Activated naive CD4-positive, alpha-beta T cell (primary cell): ENCODE results near the gene SIRT6.
A peak's percentile ranks its signal among the peaks of the same experiment; 100 is the strongest.
"Not testable (repeated sequence)": the region's sequence is repeated elsewhere in the genome, so short reads cannot be mapped to it uniquely, and the experiment has no call there.

Experiments used
- DNase-seq, 4 experiments: peaks; one replicate each; lab custom pipeline; 2025; lab: John Stamatoyannopoulos, UW

The SIRT6 gene

GRCh38 chr19:4199699-4200293 lies 17.4 kb upstream of the SIRT6 start:
- DNase-seq = no peak

GRCh38 chr19:4198467-4199126 lies 16.2 kb upstream of the SIRT6 start:
- no peak for DNase-seq

DNA sequence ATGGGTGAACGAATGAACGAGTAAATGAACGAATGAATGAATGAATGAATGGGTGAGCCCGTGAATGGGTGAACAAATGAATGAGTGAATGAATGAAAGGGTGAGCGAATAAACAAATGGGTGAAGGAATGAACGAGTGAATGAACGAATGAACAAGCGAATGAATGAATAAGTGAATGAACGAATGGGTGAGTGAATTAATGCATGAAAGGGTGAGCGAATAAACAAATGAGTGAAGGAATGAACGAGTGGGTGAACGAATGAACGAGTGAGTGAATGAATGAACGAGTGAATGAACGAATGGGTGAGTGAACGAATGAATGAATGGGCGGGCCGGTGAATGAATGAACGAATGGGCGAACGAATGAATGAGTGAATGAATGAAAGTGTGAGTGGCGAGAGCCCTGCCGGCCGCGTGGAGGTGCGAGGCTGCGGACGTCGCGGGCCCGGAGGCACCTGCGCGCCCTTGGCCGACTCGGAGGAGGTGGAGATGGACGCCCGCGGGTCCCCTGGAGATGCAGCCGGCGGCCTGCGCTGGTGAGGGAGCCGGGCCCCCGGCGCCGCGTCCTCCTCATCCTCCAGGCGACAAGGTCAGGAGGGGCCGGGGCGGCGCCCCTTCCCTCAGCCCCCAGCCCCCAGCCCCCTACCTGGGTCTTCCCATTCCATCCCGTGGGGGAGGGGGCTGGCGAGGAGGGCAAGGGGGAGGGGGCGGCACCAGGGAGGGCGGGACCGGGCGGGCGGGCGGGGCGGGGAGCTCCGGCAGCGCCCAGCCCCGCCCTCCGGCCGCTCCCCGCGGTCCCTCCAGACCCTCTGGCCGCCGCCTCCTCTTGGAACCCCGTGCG lies 15.5 kb upstream of the SIRT6 start:
- DNase-seq = no peak

- no peak for DNase-seq
These were observed 14.9 kb upstream of the SIRT6 start for GRCh38 chr19:4197228-4197624.

GRCh38 chr19:4196587-4197148 lies 14.3 kb upstream of the SIRT6 start:
- no peak for DNase-seq

DNA sequence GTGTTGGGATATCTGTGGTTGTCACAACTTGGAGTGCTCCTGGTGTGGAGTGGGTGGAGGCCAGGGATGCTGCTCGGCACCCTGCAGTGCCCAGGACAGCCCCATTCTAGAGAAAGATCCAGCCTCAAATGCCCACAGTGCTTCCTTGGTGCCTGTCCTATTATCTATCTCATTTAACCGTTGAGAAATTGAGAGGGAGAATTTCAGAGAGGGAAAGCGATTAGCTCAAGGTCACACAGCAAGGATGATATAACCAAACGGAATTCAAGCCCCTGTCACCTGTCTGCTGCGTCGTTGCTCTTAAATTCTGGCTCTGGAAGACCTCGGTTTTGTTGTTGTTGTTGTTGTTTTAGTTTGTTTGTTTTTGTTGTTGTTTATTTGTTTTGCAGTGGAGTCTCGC lies 13.6 kb upstream of the SIRT6 start:
- DNase-seq = no peak

- DNase-seq = no peak
These were observed 12.0 kb upstream of the SIRT6 start for GRCh38 chr19:4194353-4194752.

GRCh38 chr19:4192537-4192936 lies 10.2 kb upstream of the SIRT6 start:
- DNase-seq = not testable (repeated sequence)

DNA sequence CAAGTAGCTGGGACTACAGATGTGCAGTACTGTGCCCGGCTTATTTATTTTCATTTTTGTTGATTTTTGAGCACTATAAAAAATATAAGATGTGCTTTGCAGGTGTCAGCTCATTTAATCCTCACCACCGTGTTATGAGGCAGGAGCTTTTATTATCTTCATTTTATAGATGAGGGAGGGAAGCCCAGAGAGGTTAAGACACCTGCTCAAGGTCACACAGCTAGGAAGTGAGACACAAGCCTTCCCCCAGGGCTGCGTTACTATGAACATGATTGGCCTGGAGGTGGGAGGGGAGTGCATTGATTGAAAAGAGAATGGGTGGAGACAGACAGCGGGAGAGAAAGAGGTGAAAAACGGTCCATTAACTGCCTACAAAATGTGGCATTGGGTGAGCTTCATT lies 7.3 kb upstream of the SIRT6 start:
- no peak for DNase-seq

DNA sequence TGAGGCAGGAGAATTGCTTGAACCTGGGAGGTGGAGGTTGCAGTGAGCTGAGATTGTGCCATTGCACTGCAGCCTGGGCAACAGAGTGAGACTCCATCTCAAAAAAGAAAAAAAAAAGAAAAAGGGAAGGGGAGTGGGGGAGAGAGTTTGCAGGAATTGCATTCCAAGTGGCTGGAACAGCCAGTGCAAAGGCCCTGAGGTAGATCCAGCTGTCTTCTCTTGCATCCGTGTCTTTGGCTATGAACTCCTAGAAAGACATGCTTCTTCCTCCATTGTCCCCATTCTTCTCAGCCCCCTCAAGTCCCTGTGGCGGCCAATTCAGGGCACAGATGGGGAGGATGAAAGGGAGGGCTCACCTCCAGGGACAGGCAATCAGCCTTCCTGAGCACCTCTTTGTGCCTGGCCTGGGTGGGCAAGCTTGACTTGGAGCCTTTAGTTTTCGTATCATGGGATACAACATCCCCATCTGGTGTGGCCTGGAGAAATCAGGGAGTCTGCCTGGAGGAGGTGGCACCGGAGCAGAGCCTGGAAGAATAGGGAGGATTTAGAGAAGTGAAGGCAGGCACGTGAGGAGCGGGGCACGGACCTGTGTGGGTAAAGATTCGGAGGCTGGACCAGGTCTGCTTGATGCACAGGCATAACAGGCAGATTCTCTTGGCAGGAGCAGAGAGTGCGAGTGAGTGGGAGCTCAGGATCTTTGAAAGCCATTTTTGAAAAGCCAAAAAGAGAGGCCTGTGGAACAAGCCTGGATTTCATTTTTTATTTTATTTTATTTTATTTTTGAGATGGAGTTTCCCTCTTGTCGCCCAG lies 5.2 kb upstream of the SIRT6 start:
- no peak for DNase-seq

GRCh38 chr19:4186087-4186993 lies 4.0 kb upstream of the SIRT6 start:
- peak; percentile 41 to 63 (median 53) for DNase-seq

DNA sequence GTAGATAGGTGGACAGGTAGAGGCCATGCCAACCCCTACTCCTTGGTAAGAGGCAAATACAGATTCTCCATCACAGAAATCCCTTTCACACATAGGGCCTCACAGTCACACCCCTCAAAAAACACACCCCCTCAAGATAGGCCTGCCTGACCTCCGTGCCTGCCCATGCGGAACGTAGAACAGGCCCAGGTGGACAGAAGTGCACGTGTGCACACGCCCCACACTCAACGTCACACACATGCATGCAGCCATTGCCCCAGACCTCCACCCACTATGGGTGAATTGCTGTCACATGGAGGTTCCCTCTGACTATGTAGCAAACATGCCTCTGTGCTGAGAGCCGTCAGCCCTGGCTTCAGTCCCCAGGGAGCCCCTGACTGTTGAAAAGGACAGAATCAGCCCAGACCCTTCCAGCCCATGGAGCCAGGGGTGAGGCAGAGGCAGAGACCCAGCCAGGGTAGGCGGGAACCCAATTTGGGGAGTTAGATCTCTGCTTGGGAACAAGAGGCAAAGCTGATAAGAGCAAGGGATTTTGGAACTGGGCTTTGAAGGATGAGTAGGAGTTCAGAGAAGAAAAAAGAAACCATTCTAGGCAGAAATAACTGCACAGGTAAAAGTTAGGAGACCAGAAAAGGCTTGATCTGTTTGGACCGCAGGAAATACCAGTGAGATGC lies 3.2 kb upstream of the SIRT6 start:
- no peak for DNase-seq

DNA sequence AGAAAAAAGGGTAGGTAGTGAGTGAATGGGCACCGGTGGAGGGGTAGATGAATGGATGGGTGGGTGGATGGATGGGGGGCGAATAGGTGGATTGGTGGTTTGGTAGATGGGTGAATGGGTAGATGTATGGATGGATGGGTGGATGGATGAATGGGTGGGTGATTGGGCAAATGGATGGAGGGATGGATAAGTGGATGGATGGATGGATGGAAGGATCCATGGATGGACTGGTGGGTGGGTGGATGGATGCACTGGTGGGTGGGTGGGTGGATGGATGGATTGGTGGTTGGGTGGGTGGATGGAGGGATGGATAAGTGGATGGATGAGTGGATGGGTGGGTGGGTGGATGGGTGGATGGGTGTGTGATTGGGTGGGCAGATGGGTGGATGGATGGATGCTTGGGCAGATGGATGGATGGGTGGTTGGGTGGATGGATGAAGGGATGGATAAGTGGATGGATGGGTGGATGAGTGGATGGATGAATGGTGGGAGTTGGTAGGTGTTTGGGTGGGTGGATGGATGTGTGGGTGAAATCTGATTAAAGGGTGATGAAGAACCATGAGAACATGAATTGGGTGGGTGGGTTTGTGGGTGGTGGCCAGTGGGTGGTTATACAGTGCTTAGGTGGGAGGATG lies 2.5 kb upstream of the SIRT6 start:
- no peak for DNase-seq

GRCh38 chr19:4183967-4184717 lies 1.8 kb upstream of the SIRT6 start:
- DNase-seq = no peak

DNA sequence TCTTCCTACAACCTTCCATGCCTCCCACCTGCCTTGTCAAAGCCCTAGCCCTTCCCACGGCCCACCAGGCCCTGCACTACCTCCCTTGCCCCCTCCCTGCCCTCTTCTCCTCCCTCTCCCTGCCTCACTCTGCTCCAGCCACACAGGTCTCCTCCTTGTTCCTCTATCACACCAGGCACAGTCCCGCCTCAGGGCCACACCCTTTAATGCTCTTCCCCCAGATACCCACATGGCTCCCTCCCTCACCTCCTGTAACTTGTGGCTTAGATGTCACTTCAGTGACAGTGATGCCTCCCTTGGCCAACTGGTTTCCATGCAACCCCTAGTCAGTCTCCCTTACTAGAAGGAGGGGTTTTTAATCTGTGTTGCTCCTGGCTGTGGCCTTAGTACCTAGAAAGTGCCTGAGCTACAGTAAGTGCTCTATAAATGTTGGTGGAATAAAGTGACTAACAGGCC lies 1.3 kb downstream of the SIRT6 start:
- no peak for DNase-seq

DNA sequence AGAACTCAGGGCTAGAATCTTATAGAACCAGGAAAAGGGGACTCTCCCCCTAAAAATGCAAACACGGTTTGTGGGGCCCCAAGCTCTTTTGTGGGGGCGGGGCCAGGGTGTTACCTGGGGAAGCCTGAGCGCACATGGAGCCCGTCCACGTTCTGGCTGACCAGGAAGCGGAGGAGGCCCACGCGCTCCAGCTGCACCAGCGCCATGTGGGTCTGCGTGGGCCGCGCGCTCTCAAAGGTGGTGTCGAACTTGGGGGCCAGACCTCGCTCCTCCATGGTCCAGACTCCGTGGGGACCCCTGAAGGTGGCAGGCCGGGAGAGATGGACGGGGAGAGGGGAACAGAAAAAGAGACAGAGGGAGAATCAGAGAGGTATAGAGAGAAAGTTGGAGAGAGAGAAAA lies 3.4 kb downstream of the SIRT6 start:
- DNase-seq = no peak

- no peak for DNase-seq
These were observed 5.2 kb downstream of the SIRT6 start for GRCh38 chr19:4177146-4177545.

GRCh38 chr19:4175669-4175931 lies 6.8 kb downstream of the SIRT6 start:
- DNase-seq = no peak
